ENCODE results near the gene LUZP1. TPM values are rescaled to one million over a fixed set of nuclear protein-coding genes. Genes with fewer than 3 reads are reported as not detected.
A peak's percentile ranks its signal among the peaks of the same experiment; 100 is the strongest.

The LUZP1 gene
- total RNA-seq, 2 donors from 2014 or later, result 31.9 to 35.4 TPM

DNA sequence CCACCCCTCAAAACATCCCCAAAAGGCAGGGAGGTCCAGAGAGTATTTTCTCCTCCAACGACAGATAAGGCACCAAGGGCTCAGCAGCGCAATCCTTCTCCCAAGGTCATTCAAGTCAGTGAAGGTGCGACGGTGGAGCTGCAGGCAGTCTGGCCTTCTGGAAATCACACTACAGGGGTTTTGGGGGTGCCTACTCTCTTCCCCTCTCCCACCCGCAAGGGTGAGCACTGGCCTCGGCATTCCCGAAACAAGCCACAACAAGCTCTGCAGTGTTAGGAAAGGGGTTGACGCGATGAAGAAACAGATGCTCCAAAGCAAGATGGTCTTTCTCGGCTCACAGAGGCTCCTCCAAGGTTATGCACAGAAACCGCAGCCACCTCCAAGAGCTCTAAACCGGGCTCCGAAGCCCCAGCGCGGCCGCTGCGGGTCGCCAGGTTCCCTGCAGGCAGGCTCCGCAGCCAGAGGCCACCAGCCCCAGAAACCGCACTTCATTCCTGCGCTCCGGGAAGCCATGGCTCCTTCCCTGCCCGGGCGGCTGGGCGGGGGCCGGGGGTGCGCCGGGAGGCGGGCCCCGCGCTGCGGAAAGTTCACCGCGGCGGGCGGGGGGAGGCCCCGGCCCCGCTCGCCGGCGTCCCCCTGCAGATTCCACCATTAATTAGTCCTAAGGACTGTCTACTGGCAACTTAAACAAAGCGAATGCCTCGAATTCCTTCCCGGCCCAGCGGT, 1.1 kb downstream of the LUZP1 start:
- intact Hi-C loops (cut with DNase I), result no loop called here
- DNase-seq (ENCODE audit: low spot score), result peak; percentile 85

- intact Hi-C loops (cut with DNase I), result no loop called here
- DNase-seq (ENCODE audit: low spot score), result no peak
Observed at GRCh38 chr1:23166854-23167253, 1.8 kb downstream of the LUZP1 start.

DNA sequence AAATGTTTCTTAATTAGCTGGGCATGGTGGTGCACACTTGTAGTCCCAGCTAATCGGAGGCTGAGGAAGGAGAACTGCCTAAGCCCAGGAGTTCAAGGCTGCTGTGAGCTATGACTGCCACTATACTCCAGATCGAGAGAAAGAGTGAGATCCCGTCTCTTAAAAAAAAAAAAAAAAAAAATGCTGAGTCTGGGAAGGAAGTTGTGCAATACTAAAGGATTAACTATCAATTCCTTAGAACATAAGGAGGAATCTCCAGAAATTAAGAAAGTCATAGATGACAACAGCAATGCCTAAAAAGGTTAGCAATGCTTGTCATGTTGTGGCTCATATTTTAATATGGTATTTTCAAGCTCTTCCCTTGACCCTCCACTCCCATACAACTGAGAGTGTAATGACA, 5.3 kb downstream of the LUZP1 start:
- intact Hi-C loops (cut with DNase I), result no loop called here
- DNase-seq (ENCODE audit: low spot score), result no peak

GRCh38 chr1:23159963-23160877, 8.4 kb downstream of the LUZP1 start:
- intact Hi-C loops (cut with DNase I), result no loop called here
- DNase-seq (ENCODE audit: low spot score), result no peak

DNA sequence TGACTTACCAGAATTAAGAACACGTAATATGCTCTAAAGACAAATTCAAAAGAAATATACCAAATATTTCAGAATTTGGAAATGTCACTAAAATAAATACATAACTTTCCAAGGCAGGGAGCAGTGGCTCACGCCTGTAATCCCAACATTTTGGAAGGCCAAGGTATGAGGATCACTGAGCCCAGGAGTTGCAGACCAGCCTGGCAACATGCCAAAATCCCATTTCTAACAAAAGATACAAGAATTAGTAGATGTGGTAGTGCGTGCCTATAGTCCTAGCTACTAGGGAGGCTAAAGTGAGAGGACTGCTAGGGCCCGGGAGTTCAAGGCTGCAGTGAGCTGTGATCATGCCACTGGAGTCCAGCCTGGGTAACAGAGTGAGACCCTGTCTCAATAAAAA, 11.7 kb downstream of the LUZP1 start:
- no peak for DNase-seq (ENCODE audit: low spot score)
- intact Hi-C loops (cut with DNase I), result no loop called here

DNA sequence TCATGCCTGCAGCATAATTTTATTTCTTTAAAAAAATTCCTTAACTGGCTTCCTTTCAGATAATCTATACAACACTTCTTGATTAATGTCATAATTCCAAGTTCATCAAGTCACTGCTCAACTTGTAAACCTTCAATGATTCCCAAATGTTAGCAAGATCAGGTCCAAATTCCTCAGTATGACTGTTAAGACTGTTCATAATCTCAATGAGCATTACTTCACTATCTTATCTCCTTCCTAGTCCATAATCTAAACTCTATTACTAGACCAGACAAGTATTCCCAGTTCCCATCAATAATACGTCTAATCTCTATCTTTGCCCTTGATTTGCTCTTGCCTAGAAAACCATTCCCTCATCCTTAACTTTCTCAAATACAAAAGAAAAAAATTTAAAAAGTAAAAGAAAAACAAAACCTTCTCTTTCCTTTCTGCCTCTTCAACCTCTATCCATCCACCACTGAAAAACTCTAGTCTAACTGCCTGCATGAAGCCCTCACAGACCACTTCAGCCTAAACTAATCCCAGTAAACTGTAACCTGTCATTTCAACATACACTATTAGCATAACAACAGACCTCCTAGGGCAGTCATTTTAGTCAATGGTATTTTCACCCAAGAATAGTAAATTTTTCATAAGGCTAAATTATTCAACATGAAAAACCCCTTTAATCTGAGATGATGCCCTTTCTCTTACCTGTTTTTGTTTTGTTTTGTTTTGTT, 15.5 kb downstream of the LUZP1 start:
- intact Hi-C loops (cut with DNase I), result no loop called here
- no peak for DNase-seq (ENCODE audit: low spot score)

- DNase-seq (ENCODE audit: low spot score), result no peak
- intact Hi-C loops (cut with DNase I), result no loop called here
Observed at GRCh38 chr1:23150742-23151141, 17.9 kb downstream of the LUZP1 start.

GRCh38 chr1:23150125-23150524, 18.5 kb downstream of the LUZP1 start:
- DNase-seq (ENCODE audit: low spot score), result no peak
- intact Hi-C loops (cut with DNase I), result no loop called here

DNA sequence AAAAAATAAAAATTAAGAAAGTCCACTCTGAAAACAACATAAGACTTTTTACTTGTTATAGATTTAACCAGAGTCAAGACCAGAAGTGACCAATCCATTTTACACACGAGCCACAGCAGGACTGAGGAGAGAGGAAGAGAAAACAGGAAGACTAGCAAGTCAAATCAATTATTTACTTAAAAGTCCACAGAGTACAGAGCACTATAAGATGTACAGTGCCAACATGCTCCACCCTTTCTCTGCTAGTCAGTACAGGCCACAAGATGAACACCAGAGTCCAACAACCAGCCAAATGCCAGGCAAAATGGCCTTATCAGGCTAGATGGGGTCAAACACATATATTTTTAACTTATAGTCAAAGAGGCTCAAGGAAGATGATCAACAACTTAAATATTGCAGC, 19.5 kb downstream of the LUZP1 start:
- no peak for DNase-seq (ENCODE audit: low spot score)
- intact Hi-C loops (cut with DNase I), result no loop called here

DNA sequence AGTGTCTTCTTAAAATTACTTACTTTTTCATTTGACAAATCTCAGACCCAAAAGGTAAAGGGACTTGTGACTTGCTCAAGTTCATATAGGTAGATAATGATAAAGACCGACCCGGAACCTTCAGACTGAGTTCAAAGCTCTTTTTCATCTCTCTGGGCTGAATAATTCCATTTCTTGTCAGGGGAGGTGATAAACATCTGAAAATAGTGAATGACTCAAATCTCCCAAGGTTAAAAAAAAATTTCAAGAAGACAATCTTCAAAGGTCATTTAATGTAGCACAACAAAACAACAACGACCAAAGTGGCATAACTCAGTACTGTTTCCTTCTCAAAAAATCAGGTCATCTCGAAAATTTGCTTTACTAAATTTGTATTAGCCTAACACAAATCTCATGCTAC, 20.6 kb downstream of the LUZP1 start:
- no peak for DNase-seq (ENCODE audit: low spot score)
- intact Hi-C loops (cut with DNase I), result no loop called here

DNA sequence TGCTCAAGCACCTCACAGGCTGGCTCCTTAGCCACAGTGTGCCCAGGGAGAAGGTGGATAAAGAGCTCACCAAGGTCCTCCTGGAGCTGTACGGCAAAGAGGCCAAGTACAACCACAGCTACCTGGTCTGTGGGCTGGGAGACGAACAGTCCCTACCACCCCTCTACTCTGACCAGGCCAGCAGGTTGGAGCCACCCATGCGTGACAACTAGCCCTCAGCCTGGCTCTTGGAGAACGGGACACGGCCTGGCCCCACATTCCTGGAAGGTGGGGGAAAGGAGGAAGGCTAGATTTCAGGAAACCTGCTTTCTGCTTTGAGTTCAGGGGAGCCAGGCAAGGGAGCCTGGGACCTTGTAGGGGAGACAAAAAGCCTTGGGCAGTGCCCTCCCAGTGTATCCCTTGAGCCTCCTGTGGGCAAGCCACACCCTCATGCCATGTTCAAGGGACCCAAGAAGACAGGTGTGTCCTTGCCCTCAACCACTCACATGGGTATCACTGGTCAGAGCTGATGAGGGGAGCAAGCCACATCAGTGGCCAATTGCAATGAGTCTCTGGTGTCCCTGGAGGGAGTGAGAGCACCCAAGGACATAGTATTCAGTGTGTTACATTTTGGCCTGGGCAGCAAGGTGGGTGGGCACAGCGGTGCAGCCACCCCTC, 27.6 kb downstream of the LUZP1 start:
- DNase-seq (ENCODE audit: low spot score), result no peak
- intact Hi-C loops (cut with DNase I), result no loop called here

- intact Hi-C loops (cut with DNase I), result no loop called here
- no peak for DNase-seq (ENCODE audit: low spot score)
Observed at GRCh38 chr1:23135268-23135667, 33.4 kb downstream of the LUZP1 start.

DNA sequence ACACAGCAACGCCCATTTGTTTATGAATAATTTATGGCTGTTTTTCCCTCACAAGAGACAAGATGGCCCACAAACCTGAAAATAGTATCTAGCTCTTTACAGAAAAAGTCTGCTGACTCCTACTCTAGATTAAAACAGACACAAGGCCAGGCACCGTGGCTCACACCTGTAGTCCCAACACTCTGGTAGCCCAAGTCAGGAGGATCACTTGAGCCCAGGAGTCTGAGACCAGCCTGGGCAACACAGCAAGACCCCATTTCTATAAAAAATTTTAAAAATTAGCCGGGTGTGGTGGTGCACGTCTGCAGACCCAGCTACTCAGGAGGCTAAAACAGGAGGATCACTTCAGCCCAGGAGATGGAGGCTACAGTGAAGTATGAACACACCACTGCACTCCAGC, 34.6 kb downstream of the LUZP1 start:
- DNase-seq (ENCODE audit: low spot score), result no peak
- intact Hi-C loops (cut with DNase I), result no loop called here

- DNase-seq (ENCODE audit: low spot score), result no peak
Observed at GRCh38 chr1:23133587-23133986, 35.1 kb downstream of the LUZP1 start.

GRCh38 chr1:23132033-23132432, 36.6 kb downstream of the LUZP1 start:
- intact Hi-C loops (cut with DNase I), result no loop called here
- DNase-seq (ENCODE audit: low spot score), result no peak

More at GRCh38 chr1:23133587-23133986, 35.1 kb downstream of the LUZP1 start:
- intact Hi-C loops (cut with DNase I), result no loop called here

- DNase-seq (ENCODE audit: low spot score), result no peak
- intact Hi-C loops (cut with DNase I), result no loop called here
Observed at GRCh38 chr1:23129846-23130245, 38.8 kb downstream of the LUZP1 start.

GRCh38 chr1:23126801-23127200, 41.9 kb downstream of the LUZP1 start:
- DNase-seq (ENCODE audit: low spot score), result no peak
- intact Hi-C loops (cut with DNase I), result no loop called here

- DNase-seq (ENCODE audit: low spot score), result no peak
- intact Hi-C loops (cut with DNase I), result no loop called here
Observed at GRCh38 chr1:23126200-23126599, 42.5 kb downstream of the LUZP1 start.

GRCh38 chr1:23125489-23125888, 43.2 kb downstream of the LUZP1 start:
- intact Hi-C loops (cut with DNase I), result no loop called here
- DNase-seq (ENCODE audit: low spot score), result no peak
